NCI-H2196 (cell line): ENCODE data around the gene TEDC1.

Source experiments
- DNase-seq: peaks from one replicate; lab custom pipeline; 2025; ENCODE audit not compliant: unreplicated experiment; lab: John Stamatoyannopoulos, UW

Gene TEDC1

GRCh38 chr14:105525326-105525725 lies 34.3 kb downstream of the TEDC1 start:
- DNase-seq, result no peak

- DNase-seq, result peak; percentile 4
Measured at GRCh38 chr14:105525861-105526775, 35.1 kb downstream of the TEDC1 start, which contains the start of gene TMEM121. TMEM121 (plus strand) TSS chr14:105526583; CDS start chr14:105528835, 2,252 bp downstream.

GRCh38 chr14:105526776-105527380 lies 35.8 kb downstream of the TEDC1 start:
- DNase-seq, result no peak

- no peak for DNase-seq
Measured at GRCh38 chr14:105527381-105527825, 36.4 kb downstream of the TEDC1 start.

- DNase-seq, result peak; percentile 63
Measured at GRCh38 chr14:105527826-105528585, 37.0 kb downstream of the TEDC1 start.

- DNase-seq, result no peak
Measured at GRCh38 chr14:105528586-105529318, 37.7 kb downstream of the TEDC1 start.

- no peak for DNase-seq
Measured at GRCh38 chr14:105529319-105529568, 38.2 kb downstream of the TEDC1 start.

GRCh38 chr14:105529569-105530284 lies 38.7 kb downstream of the TEDC1 start:
- DNase-seq, result no peak

GRCh38 chr14:105530285-105531087 lies 39.4 kb downstream of the TEDC1 start:
- DNase-seq, result no peak

- no peak for DNase-seq
Measured at GRCh38 chr14:105531088-105531893, 40.2 kb downstream of the TEDC1 start.

GRCh38 chr14:105531894-105532623 lies 41.0 kb downstream of the TEDC1 start:
- no peak for DNase-seq

- DNase-seq, result no peak
Measured at GRCh38 chr14:105532735-105533141, 41.7 kb downstream of the TEDC1 start.

GRCh38 chr14:105533391-105533790 lies 42.3 kb downstream of the TEDC1 start:
- no peak for DNase-seq

- no peak for DNase-seq
Measured at GRCh38 chr14:105533811-105534498, 42.9 kb downstream of the TEDC1 start.

GRCh38 chr14:105534586-105534985 lies 43.5 kb downstream of the TEDC1 start:
- DNase-seq, result no peak

- no peak for DNase-seq
Measured at GRCh38 chr14:105536051-105536450, 45.0 kb downstream of the TEDC1 start.
